Right lobe of liver (tissue), 4 donors: Measurements from ENCODE around the gene SCLT1.

Source experiments
- CTCF ChIP-seq, 4 donors: fragments of 200-600 bp in 3 of 4; fragments of 450-650 bp in 1 of 4; IDR thresholded peaks; one replicate each; pipeline versions ENCODE4 v1.5.1 to v1.8.0; 2016 to 2022; ENCODE audit warnings: antibody characterized with exemption in 4 of 4, mild to moderate bottlenecking in 2 of 4
- POLR2A ChIP-seq: fragments of 450-650 bp; IDR thresholded peaks from one replicate; pipeline ENCODE4 v1.6.1; 2017; ENCODE audit warnings: antibody characterized with exemption, mild to moderate bottlenecking
- donor health status: DM: no; HTN: no; CAD: no.
- donor health status: DM: no; HTN: no; CAD: no.
- donor health status: DM: no; HTN: yes; CAD: no.

GRCh38 chr4:128974136-128974581, 119.2 kb downstream of the SCLT1 start:
- no peak for TF ChIP-seq CTCF (IDR thresholded peaks at IDR 0.05)
- TF ChIP-seq POLR2A: no peak
